ENCODE results near the gene TRIML2. TPM values are rescaled to one million over a fixed set of nuclear protein-coding genes. Genes with fewer than 3 reads are reported as not detected.

The TRIML2 gene
- total RNA-seq, 1 experiment from 2014 or later: 0.17 TPM

DNA sequence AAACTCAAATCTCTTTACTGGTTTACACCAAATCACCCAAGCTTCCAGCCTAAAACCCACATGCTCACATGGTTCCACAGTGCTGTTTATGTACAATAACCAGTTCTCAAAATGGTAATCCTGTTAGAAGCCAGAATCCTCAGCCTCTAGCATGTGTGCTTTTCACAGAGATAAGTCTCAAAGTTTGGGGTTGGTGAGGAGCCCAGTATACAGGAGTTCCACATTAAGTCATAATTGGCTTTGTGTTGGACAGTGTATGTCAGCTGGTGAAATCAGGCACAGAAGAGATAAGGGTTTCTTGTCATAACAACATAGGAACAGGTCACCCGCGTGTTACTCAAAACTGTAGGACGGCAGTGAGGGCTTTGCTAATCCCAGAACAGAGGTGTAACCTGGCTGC, 29.7 kb upstream of the TRIML2 start, which contains the start of gene TRIML1:
Gene TRIML1, plus strand, starts transcription at position 301 of the 400 bp plus-strand sequence. CDS start 118 bp downstream, outside the sequence.
- no peaks in the 10 kb centered on the region for H3K36me3 ChIP-seq (ENCODE audit: insufficient read depth, low read length, poor library complexity, severe bottlenecking)
- POLR2A ChIA-PET (ENCODE audit: low non-redundant PET): no interaction called here

DNA sequence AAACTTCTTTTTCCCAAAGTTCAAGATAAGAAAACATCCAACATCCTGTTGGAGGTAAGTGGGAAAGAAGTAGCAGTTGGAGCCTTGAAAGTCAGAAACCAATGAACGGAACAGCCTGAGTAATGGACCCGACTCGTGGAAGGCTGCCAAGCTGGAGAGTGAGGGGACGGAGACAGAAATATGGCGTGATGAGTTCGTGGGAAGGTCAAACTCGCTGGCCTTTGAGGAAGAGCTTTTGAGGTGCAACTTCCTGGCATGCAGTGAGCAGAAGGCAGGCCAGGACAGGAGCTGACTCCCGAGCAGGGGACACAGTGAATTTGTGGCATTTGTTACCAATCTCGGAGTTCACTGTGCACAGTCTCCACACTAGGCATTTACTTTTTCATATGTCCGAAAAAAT, 28.8 kb upstream of the TRIML2 start:
- intact Hi-C loops (cut with micrococcal nuclease; ENCODE audit: unreplicated experiment): no loop called here

More for the DNA sequence above, 29.7 kb upstream of the TRIML2 start, which contains the start of gene TRIML1:
- Histone ChIP-seq H3K27ac (ENCODE audit: low read depth, low read length, poor library complexity, severe bottlenecking) (no peak within 1 kb of the TSS), H3K9me3 (ENCODE audit: low read depth, low read length, poor library complexity, severe bottlenecking) (no peaks in the 10 kb centered on the region), H3K4me1 (ENCODE audit: insufficient read depth, low read length, poor library complexity, severe bottlenecking) (no peaks in the 10 kb centered on the region), H3K27me3 (replicated peaks; ENCODE audit: insufficient read depth, low read depth, low read length, poor library complexity) (no peaks in the 10 kb centered on the region), H3K4me3 (ENCODE audit: low read depth, low read length, poor library complexity, severe bottlenecking) (no peak within 1 kb of the TSS)
- no peak for DNase-seq (ENCODE audit: low spot score)
- CTCF ChIA-PET: no interaction called here
- intact Hi-C loops (cut with micrococcal nuclease; ENCODE audit: unreplicated experiment): no loop called here
- TF ChIP-seq, protein P1, sequence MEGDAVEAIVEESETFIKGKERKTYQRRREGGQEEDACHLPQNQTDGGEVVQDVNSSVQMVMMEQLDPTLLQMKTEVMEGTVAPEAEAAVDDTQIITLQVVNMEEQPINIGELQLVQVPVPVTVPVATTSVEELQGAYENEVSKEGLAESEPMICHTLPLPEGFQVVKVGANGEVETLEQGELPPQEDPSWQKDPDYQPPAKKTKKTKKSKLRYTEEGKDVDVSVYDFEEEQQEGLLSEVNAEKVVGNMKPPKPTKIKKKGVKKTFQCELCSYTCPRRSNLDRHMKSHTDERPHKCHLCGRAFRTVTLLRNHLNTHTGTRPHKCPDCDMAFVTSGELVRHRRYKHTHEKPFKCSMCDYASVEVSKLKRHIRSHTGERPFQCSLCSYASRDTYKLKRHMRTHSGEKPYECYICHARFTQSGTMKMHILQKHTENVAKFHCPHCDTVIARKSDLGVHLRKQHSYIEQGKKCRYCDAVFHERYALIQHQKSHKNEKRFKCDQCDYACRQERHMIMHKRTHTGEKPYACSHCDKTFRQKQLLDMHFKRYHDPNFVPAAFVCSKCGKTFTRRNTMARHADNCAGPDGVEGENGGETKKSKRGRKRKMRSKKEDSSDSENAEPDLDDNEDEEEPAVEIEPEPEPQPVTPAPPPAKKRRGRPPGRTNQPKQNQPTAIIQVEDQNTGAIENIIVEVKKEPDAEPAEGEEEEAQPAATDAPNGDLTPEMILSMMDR (conservative IDR thresholded peaks at IDR 0.05; ENCODE audit: low read depth, low read length): no peak
- TF ChIP-seq EZH2 (IDR thresholded peaks at IDR 0.05; ENCODE audit: borderline replicate concordance, low read depth, low read length, poor library complexity, severe bottlenecking): no peak
- no TSS peak for BruUV-seq (replicated peaks)

DNA sequence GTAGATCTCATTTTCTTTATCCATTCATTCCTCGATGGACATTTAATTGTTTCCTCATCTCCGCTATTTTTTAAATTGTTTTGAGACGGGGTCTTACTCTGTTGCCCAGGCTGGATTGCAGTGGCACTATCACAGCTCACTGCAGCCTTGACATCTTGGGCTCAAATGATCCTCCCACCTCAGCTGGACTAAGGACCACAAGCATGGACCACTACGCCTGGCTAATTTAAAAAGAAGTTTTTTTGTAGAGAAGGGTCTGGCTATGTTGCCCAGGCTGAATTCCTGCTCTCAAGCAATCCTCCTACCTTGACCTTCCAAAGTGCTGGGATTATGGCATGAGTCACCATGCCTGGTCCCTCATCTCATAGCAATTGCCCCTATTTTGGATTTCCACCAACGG, 22.8 kb upstream of the TRIML2 start:
- no peaks in the 10 kb centered on the region for H3K4me1 ChIP-seq (ENCODE audit: insufficient read depth, low read length, poor library complexity, severe bottlenecking)
- ChIA-PET CTCF (no interaction called here), POLR2A (ENCODE audit: low non-redundant PET) (no interaction called here)
- intact Hi-C loops (cut with micrococcal nuclease; ENCODE audit: unreplicated experiment): no loop called here
- no peaks in the 10 kb centered on the region for H3K9me3 ChIP-seq (ENCODE audit: low read depth, low read length, poor library complexity, severe bottlenecking)
- no peak for TF ChIP-seq EZH2 (IDR thresholded peaks at IDR 0.05; ENCODE audit: borderline replicate concordance, low read depth, low read length, poor library complexity, severe bottlenecking)
- TF ChIP-seq, protein P1 (conservative IDR thresholded peaks at IDR 0.05; ENCODE audit: low read depth, low read length): no peak
- no peaks in the 10 kb centered on the region for H3K36me3 ChIP-seq (ENCODE audit: insufficient read depth, low read length, poor library complexity, severe bottlenecking)
- BruUV-seq (replicated peaks): no TSS peak
- no peak overlapping the region for H3K4me3 ChIP-seq (ENCODE audit: low read depth, low read length, poor library complexity, severe bottlenecking)
- no peak for DNase-seq (ENCODE audit: low spot score)
- H3K27me3 ChIP-seq (replicated peaks; ENCODE audit: insufficient read depth, low read depth, low read length, poor library complexity): no peaks in the 10 kb centered on the region
- no peak overlapping the region for H3K27ac ChIP-seq (ENCODE audit: low read depth, low read length, poor library complexity, severe bottlenecking)

More for the DNA sequence above, 28.8 kb upstream of the TRIML2 start:
- ChIA-PET CTCF (no interaction called here), POLR2A (ENCODE audit: low non-redundant PET) (no interaction called here)
- Histone ChIP-seq H3K9me3 (ENCODE audit: low read depth, low read length, poor library complexity, severe bottlenecking) (no peaks in the 10 kb centered on the region), H3K4me3 (ENCODE audit: low read depth, low read length, poor library complexity, severe bottlenecking) (no peak overlapping the region), H3K27ac (ENCODE audit: low read depth, low read length, poor library complexity, severe bottlenecking) (no peak overlapping the region), H3K27me3 (replicated peaks; ENCODE audit: insufficient read depth, low read depth, low read length, poor library complexity) (no peaks in the 10 kb centered on the region), H3K36me3 (ENCODE audit: insufficient read depth, low read length, poor library complexity, severe bottlenecking) (no peaks in the 10 kb centered on the region), H3K4me1 (ENCODE audit: insufficient read depth, low read length, poor library complexity, severe bottlenecking) (no peaks in the 10 kb centered on the region)
- no peak for DNase-seq (ENCODE audit: low spot score)
- TF ChIP-seq, protein P1 (conservative IDR thresholded peaks at IDR 0.05; ENCODE audit: low read depth, low read length): no peak
- TF ChIP-seq EZH2 (IDR thresholded peaks at IDR 0.05; ENCODE audit: borderline replicate concordance, low read depth, low read length, poor library complexity, severe bottlenecking): no peak
- BruUV-seq (replicated peaks): no TSS peak
